OCI-M1 (cell line): ENCODE data around the gene HDHD5.

Experiments used
- DNase-seq: peaks from one replicate; lab custom pipeline; 2025; lab: John Stamatoyannopoulos, UW

HDHD5 gene

DNA sequence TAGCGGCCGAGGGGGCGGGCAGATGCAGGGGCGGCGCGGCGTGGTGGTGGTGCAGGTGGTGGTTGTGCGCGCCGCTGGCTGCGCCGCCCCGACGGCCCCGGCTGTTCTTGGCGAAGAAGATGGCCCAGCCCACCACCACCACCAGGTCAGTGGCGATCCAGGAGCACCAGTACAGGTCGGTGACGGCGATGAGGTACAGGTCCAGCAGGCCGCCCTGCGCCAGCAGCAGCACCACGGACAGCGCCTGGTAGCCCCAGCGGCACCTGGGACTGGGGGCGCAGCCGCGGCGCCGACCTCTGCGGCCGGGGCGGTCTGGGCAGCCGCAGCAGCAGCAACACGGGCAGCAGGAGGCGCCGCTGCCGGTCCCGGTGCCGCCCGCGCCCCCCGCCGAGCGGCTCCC is 38.8 kb downstream of the HDHD5 start:
- no peak for DNase-seq

DNA sequence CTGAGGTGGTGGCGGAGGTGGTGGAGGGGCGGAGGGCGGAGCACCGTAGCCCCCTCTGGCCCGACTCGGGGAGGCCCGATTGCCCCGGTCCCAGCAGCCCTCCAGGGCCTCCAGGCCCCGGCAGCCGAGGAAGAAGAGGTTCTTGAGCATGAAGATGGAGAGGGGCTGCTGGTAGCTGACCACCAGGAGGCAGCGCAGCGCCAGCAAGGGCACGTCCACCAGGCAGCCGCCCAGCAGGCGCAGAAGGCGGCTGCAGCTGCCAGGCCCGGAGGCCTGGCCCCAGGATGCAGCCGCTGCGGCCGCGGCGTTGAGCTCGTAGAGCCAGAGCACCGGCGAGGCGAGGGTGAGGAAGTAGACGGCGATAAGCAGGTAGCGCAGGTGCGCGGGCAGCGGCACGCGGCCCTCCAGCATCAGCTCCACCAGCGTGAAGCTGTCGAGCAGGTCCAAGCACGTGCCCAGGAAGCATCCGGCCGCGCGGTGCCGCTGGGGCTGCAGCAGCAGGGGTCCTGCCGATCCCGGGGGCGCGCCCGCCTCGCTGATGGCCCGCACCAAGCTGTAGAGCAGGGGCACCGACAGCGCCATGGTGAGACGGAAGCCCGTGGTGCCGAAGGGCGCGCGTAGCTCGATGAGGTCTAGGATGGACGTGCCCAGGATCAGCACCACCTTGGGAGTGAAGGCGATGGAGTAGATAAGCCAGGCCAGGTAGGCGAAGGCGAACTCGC is 39.4 kb downstream of the HDHD5 start:
- no peak for DNase-seq

DNA sequence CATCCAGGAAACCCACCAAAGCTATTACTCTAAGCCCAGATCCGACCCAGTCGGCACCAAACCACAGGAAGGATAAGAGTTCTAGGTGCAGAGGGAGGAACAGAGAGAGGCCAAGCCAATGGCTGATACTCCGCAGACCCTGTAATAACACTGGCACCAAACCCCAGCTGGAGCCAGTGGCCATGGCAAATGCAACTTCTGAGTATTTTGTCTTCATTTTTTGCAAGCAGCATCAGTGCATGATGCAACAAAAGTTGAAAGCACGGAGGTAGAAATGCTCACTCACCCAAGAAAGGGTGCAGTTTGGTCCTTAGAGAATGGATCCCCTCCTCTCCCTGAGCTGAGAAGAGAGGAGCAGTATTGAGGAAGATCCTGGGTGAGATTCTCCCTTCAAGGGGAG is 40.7 kb downstream of the HDHD5 start:
- no peak for DNase-seq

- no peak for DNase-seq
Measured at GRCh38 chr22:17117890-17118289, 41.2 kb downstream of the HDHD5 start.

DNA sequence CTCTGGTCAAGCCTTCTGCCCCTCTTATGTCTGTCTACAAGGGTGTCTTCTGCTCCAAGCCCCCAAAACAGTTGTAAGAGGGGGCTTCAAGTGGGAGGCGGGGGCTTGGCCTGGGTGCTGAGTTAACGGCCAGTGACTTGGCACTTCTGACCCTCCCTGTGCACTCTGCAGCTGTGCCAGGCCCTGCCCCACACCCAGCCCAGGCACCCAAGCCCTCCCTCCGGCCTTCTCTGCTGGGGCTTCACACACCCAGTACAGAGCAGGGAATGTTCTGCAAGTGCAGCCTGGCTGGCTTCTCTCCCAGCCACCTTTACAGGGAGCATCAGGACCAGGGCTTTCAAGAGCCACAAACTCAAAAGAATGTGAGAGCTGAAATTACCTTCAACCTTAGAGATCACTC is 41.7 kb downstream of the HDHD5 start:
- no peak for DNase-seq

- no peak for DNase-seq
Measured at GRCh38 chr22:17116572-17117330, 42.3 kb downstream of the HDHD5 start.

DNA sequence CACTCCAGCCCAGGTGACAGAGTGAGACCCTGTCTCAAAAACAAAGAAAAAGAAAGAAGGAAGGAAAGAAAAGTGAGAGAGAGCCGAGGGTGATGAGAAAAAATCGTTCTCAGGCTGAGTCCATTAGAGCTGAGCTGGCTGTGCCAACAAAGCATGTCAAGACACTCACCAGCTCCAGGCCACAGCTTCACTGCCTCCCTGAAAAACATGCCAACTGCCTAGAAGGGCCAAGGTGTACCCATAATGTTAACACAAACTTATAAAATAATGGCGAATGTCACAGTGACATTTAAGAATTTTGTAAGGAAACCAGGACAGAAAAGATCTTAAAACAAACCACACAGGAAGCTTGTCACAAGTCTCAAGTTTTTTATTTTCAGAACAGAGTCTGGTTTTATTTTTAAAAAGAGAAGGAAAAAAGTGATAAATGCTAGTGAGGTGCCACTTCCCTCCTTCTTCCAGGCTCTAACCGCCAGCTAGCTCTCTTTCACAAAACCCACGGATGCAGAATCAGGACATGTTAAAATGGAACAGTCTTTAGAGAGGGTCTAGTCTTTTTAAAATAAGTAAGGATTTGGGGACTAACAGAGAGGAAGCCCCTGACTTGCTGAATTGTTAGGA is 43.0 kb downstream of the HDHD5 start:
- no peak for DNase-seq

DNA sequence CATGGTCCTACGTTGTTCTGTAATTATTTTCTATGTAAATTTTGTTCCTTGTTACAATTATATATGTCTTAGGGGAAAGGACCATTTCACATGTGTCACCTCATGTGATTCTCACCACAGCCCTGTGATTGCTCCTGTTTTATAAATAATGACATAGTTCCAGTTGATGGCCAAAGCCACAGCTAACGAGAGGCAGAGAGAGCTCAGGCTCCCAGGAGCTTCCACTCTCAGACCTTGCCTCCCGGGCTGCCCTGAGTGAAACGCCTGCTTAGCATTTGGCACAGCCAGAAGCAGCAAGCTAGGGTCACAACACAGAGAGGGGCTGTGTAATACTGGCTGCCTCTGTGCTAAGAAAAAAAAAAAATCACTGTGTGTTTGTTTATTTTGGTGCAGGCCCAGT is 43.8 kb downstream of the HDHD5 start:
- no peak for DNase-seq

GRCh38 chr22:17114898-17115235 is 44.2 kb downstream of the HDHD5 start:
- DNase-seq, result no peak

- no peak for DNase-seq
Measured at GRCh38 chr22:17114173-17114897, 44.7 kb downstream of the HDHD5 start.

DNA sequence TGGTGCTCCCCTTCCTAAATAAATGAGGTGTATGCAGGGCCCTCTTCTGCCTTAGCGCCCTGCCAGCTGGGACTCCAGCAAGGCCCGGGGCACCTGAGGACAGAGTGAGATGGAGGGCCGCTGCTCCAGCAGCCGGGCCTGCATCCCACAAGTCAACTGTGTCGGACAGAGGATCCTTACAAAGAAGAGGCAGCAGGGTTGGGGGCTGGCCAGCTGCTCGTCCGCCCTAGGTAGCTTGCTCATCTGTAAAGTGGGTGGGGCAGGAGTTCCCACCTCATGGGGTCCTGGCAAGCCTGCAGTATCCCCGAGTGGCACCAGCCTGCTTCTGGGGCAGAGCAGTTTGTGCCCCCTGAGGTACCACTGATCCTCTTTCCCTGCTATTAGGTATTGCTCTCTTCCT is 45.5 kb downstream of the HDHD5 start:
- DNase-seq, result no peak

DNA sequence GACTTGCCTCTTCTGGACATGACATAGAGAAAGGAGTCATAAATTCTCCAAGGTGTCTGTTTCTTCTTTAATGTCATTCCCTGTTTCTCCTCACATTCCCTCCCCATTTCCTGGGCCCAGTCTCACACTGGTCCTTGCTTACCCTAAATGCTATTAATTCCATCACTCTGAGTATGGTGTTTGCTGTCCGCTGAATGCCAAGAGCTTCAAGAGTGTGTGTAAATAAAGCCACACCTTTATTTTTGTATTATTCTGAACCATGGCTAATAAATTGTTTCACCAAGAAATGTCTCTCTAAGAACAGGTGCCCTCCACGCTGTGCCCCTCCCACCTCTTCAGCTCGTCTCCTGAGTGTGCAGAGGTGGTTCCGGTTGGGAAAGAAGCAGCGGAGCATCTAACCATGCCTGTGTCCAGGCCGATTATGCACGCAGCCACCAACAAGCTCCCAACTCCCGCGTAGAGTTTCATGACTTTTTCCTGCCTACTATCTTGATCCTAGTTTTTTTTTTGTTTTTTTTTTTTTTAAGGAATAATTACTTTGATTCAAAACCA is 46.5 kb downstream of the HDHD5 start:
- DNase-seq, result no peak

GRCh38 chr22:17110791-17111550 is 48.1 kb downstream of the HDHD5 start:
- no peak for DNase-seq

DNA sequence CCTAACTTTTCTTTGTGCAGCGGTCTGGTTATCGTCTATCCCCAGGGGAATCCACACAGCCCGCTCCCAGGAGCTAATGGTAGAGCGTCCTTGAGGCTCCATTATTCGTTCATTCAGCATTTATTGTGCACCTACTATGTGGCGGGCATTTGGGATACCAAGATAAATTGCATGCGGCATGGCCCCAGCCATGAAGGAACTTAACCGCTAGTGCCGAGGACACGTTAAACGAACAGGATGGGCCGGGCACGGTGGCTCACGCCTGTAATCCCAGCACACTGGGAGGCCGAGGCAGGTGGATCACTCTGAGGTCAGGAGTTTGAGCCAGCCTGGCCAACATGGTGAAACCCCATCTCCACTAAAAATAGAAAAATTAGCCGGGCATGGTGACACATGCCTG is 49.1 kb downstream of the HDHD5 start:
- no peak for DNase-seq

DNA sequence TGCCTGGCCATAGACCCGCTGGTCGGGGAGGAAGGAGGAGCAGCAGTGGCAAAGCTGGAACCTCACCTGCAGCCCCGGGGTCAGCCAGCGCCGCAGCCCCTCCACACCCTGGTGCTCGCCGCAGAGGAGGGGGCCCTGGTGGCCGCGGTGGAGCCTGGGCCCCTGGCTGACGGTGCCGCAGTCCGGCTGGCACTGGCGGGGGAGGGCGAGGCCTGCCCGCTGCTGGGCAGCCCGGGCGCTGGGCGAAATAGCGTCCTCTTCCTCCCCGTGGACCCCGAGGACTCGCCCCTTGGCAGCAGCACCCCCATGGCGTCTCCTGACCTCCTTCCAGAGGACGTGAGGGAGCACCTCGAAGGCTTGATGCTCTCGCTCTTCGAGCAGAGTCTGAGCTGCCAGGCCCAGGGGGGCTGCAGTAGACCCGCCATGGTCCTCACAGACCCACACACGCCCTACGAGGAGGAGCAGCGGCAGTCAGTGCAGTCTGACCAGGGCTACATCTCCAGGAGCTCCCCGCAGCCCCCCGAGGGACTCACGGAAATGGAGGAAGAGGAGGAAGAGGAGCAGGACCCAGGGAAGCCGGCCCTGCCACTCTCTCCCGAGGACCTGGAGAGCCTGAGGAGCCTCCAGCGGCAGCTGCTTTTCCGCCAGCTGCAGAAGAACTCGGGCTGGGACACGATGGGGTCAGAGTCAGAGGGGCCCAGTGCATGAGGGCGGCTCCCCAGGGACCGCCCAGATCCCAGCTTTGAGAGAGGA is 49.8 kb downstream of the HDHD5 start:
- DNase-seq, result no peak

DNA sequence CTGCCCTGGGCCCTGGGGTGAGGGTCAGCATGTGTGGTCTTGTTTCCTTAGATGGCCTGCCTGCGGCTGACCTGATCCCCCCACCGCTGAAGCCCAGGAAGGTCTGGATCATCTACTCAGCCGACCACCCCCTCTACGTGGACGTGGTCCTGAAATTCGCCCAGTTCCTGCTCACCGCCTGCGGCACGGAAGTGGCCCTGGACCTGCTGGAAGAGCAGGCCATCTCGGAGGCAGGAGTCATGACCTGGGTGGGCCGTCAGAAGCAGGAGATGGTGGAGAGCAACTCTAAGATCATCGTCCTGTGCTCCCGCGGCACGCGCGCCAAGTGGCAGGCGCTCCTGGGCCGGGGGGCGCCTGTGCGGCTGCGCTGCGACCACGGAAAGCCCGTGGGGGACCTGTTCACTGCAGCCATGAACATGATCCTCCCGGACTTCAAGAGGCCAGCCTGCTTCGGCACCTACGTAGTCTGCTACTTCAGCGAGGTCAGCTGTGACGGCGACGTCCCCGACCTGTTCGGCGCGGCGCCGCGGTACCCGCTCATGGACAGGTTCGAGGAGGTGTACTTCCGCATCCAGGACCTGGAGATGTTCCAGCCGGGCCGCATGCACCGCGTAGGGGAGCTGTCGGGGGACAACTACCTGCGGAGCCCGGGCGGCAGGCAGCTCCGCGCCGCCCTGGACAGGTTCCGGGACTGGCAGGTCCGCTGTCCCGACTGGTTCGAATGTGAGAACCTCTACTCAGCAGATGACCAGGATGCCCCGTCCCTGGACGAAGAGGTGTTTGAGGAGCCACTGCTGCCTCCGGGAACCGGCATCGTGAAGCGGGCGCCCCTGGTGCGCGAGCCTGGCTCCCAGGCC is 50.6 kb downstream of the HDHD5 start:
- no peak for DNase-seq

GRCh38 chr22:17107547-17107810 is 51.6 kb downstream of the HDHD5 start:
- no peak for DNase-seq

DNA sequence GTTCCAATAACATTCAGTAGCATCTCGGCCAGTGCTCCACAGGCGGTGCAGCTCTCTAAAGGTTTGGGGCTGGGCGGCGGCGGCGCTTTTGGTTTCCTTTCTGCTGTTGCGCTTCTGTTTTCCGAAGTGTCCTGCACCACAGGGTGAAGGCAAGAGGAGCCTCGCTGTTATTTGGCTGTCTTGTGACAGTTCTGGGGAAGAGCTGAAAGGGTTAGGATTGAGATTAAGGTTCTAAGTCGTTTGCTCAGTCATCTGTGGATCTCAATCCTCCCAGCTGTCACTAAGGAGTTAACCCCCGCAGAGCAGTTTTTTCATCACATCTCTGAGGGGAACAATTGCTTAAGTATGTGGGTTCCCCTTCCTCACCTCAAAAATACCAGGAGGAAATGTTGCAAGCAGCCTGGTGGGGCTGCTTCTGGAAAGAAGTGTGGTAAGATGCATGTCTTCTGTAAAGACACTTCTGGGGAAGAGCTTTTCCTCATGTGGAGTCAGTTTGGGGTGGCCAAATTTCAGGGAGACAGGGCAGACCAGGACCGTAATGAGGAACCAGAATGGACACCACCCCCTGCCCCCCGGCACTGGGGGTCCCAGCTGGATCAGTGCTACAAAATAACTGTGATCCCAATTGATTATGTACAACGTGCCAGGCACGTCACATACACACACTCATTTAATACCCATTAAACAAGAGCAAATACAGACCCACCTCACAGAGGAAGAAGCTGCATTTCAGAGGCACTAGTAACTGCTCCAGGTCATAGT is 52.1 kb downstream of the HDHD5 start:
- DNase-seq, result no peak

GRCh38 chr22:17106161-17106784 is 52.8 kb downstream of the HDHD5 start:
- no peak for DNase-seq
